Keratinocyte (primary cell): ENCODE measurements around the gene GPR83. TPM values are rescaled to one million over a fixed set of nuclear protein-coding genes. Genes with fewer than 3 reads are reported as not detected.

Experiments
- DNase-seq: peaks from one replicate; pipeline ENCODE4 v3.0.0-alpha.2; 2011; ENCODE audit warnings: low read depth, missing footprints, low spot score
- FAIRE-seq: peaks from 2 replicates; lab custom pipeline; 2011; peaks lifted over from hg19 to GRCh38; lab: Jason Lieb, UNC
- H2AFZ ChIP-seq: 2 replicates; pipeline ENCODE4 v1.6.0; 2012; ENCODE audit warnings: low read length, control low read depth, inconsistent platforms; ENCODE audit not compliant: control insufficient read depth
- H3K27ac ChIP-seq: 2 replicates; pipeline ENCODE4 v1.5.1; 2011; ENCODE audit warnings: low read length; ENCODE audit not compliant: control insufficient read depth, insufficient read depth
- H3K27me3 ChIP-seq: 3 replicates; pipeline ENCODE4 v1.6.0; 2011; ENCODE audit warnings: low read length; ENCODE audit not compliant: control insufficient read depth, insufficient read depth; ENCODE audit errors: extremely low read depth
- H3K36me3 ChIP-seq, 2 experiments: 2 replicates in 1 of 2; 3 replicates in 1 of 2; pipeline ENCODE4 v1.5.1; 2011; ENCODE audit warnings: low read length in 2 of 2, mild to moderate bottlenecking in 1 of 2; ENCODE audit not compliant: control insufficient read depth in 2 of 2, insufficient read depth in 2 of 2; ENCODE audit errors: extremely low read depth in 1 of 2
- H3K4me1 ChIP-seq: 3 replicates; pipeline ENCODE4 v1.5.1; 2011; ENCODE audit warnings: low read length; ENCODE audit not compliant: control insufficient read depth, insufficient read depth; ENCODE audit errors: extremely low read depth
- H3K4me2 ChIP-seq: 3 replicates; pipeline ENCODE4 v1.6.0; 2011; ENCODE audit warnings: low read depth, low read length; ENCODE audit not compliant: control insufficient read depth, insufficient read depth; ENCODE audit errors: extremely low read depth
- H3K4me3 ChIP-seq, 3 experiments: fragments of 200-600 bp in 1 of 3; sonication (generic) in 1 of 3; 2 replicates in 2 of 3; 3 replicates in 1 of 3; pipeline ENCODE4 v1.5.1; 2011 to 2016; ENCODE audit warnings: low read length in 3 of 3, mild to moderate bottlenecking in 3 of 3, control low read depth in 2 of 3, inconsistent platforms in 1 of 3, low read depth in 1 of 3, mixed read lengths in 1 of 3, mixed run types in 1 of 3, moderate library complexity in 1 of 3; ENCODE audit not compliant: control insufficient read depth in 2 of 3, insufficient read depth in 2 of 3; ENCODE audit errors: extremely low read depth in 1 of 3
- H3K79me2 ChIP-seq: 2 replicates; pipeline ENCODE4 v1.6.0; 2012; ENCODE audit warnings: low read length; ENCODE audit not compliant: control insufficient read depth, insufficient read depth
- H3K9ac ChIP-seq: 3 replicates; pipeline ENCODE4 v1.6.0; 2011; ENCODE audit warnings: low read length; ENCODE audit not compliant: control insufficient read depth, insufficient read depth; ENCODE audit errors: extremely low read depth
- H3K9me1 ChIP-seq: 3 replicates; pipeline ENCODE4 v1.6.0; 2011; ENCODE audit warnings: low read length; ENCODE audit not compliant: control insufficient read depth, insufficient read depth; ENCODE audit errors: extremely low read depth
- H3K9me3 ChIP-seq: 2 replicates; pipeline ENCODE4 v1.5.1; 2012; ENCODE audit warnings: low read depth, low read length; ENCODE audit not compliant: control insufficient read depth
- H4K20me1 ChIP-seq: 3 replicates; pipeline ENCODE4 v1.6.0; 2011; ENCODE audit warnings: low read length; ENCODE audit not compliant: control insufficient read depth, insufficient read depth; ENCODE audit errors: extremely low read depth
- CTCF ChIP-seq, 3 experiments: IDR thresholded peaks in 1 of 3; conservative IDR thresholded peaks in 1 of 3; optimal IDR thresholded peaks in 1 of 3; 2 replicates in 2 of 3; 3 replicates in 1 of 3; pipeline versions ENCODE3 to v1.5.1; 2011; ENCODE audit warnings: low read length in 3 of 3, mild to moderate bottlenecking in 3 of 3, moderate library complexity in 2 of 3, control low read depth in 1 of 3, inconsistent platforms in 1 of 3; ENCODE audit not compliant: insufficient read depth in 2 of 3; ENCODE audit errors: extremely low read depth in 1 of 3
- EZH2 ChIP-seq: IDR thresholded peaks from one replicate; pipeline ENCODE4 v1.6.1; 2012; ENCODE audit warnings: inconsistent platforms, mild to moderate bottlenecking, low read length, moderate library complexity
- dilution Hi-C: fragments of 300-500 bp; cut with MboI; formaldehyde crosslinking; loops from one replicate; pipeline ENCODE4 v1.7.0; 2020; ENCODE audit warnings: low sequenced_read_pairs; ENCODE audit not compliant: extremely low pct_ligation_motif_present
- polyA plus RNA-seq, 5 experiments: library from polyadenylated mRNA; depleted of rRNA in 3 of 5; stranded (reverse) in 3 of 5; stranded (forward) in 1 of 5; unstranded in 1 of 5; fragments of >200 nt; gene quantifications; 1 replicate in 1 of 5; 2 replicates in 3 of 5; 3 replicates in 1 of 5; pipeline versions ENCODE4 v1.2.1 to v1.2.3, GENCODE V29; 2011 to 2012; ENCODE audit warnings: missing spikeins in 2 of 5, low read depth in 1 of 5, low replicate concordance in 1 of 5

GPR83 gene
- polyA plus RNA-seq, 1 donor (not counting 4 experiments of a cell fraction or from before 2014, with no cell fraction given): 0.04 TPM

DNA sequence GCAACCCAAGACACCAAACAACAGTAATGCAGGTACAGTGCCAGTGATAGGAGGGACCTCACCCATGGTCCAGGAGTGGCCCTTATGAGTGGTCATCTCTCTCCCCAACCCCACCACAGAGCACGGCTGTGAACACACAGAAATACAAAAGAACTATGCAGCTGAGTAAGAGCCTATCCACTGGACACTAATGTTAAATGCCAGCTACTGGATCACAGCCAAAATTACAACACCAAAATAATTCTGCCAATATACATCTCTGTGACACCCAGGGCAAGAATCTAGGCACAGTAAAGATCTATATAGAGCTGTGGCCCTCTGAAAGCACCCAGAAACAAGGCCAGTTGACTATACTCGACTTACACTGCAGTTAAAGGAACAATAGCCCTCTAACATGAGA is 22.8 kb upstream of the GPR83 start:
- Histone ChIP-seq H3K9me3 (no peaks in the 10 kb centered on the region), H3K36me3 (no peaks in the 10 kb centered on the region), H3K4me1 (no peaks in the 10 kb centered on the region), H3K4me3 (no peak overlapping the region), H3K27ac (no peak overlapping the region), H3K9ac (no peak overlapping the region), H3K4me2 (no peak overlapping the region), H3K9me1 (no peaks in the 10 kb centered on the region), H4K20me1 (no peaks in the 10 kb centered on the region), H3K79me2 (no peaks in the 10 kb centered on the region), H3K27me3 (no peaks in the 10 kb centered on the region), H2AFZ (no peak overlapping the region)
- dilution Hi-C loops: no loop called here
- TF ChIP-seq CTCF (optimal IDR thresholded peaks at IDR 0.05 in 1 of 3, IDR thresholded peaks at IDR 0.05 in 1 of 3, conservative IDR thresholded peaks at IDR 0.05 in 1 of 3; ENCODE audit: extremely low read depth in 1 of 3, insufficient read depth in 2 of 3, low read length in 3 of 3): no peak
- no peak for TF ChIP-seq EZH2
- FAIRE-seq: no peak
- DNase-seq: no peak

GRCh38 chr11:94423507-94423906 is 22.3 kb upstream of the GPR83 start:
- dilution Hi-C loops: no loop called here
- TF ChIP-seq CTCF (optimal IDR thresholded peaks at IDR 0.05 in 1 of 3, IDR thresholded peaks at IDR 0.05 in 1 of 3, conservative IDR thresholded peaks at IDR 0.05 in 1 of 3; ENCODE audit: extremely low read depth in 1 of 3, insufficient read depth in 2 of 3, low read length in 3 of 3) (no peak), EZH2 (no peak)
- Histone ChIP-seq H3K4me1 (no peaks in the 10 kb centered on the region), H4K20me1 (no peaks in the 10 kb centered on the region), H3K27ac (no peak overlapping the region), H3K79me2 (no peaks in the 10 kb centered on the region), H2AFZ (no peak overlapping the region), H3K4me3 (no peak overlapping the region), H3K9ac (no peak overlapping the region), H3K27me3 (no peaks in the 10 kb centered on the region), H3K4me2 (no peak overlapping the region), H3K9me3 (no peaks in the 10 kb centered on the region), H3K36me3 (no peaks in the 10 kb centered on the region), H3K9me1 (no peaks in the 10 kb centered on the region)
- FAIRE-seq (no peak), DNase-seq (no peak)
